ENCODE measurements around the gene TCAF2. TPM values are rescaled to one million over a fixed set of nuclear protein-coding genes. Genes with fewer than 3 reads are reported as not detected.
"Not testable (repeated sequence)": the region's sequence is repeated elsewhere in the genome, so short reads cannot be mapped to it uniquely, and the experiment has no call there.

The TCAF2 gene
- total RNA-seq, 5 donors from 2014 or later (not counting 1 experiment from before 2014, with no cell fraction given), result 23.4 to 36.4 (median 31.8) TPM

GRCh38 chr7:143615545-143615944, 5.2 kb upstream of the TCAF2 start:
- no CpG with 5 or more reads among the region's 6 CpGs for WGBS (ENCODE audit: insufficient coverage)
- H3K4me1 Mint-ChIP-seq; H3K27me3 ChIP-seq (replicated peaks in 1 of 2; ENCODE audit: control insufficient read depth in 2 of 2, extremely low read depth in 1 of 2, insufficient read depth in 2 of 2, low read length in 1 of 2); H3K9me3 ChIP-seq; H3K36me3 Mint-ChIP-seq; POLR2A ChIA-PET; H3K4me3 Mint-ChIP-seq; H3K4me1 ChIP-seq (ENCODE audit: control insufficient read depth in 1 of 2, extremely low read depth in 1 of 2, insufficient read depth in 2 of 2, low read length in 2 of 2); H3K27ac ChIP-seq (ENCODE audit: low read length); H3K9me3 Mint-ChIP-seq; H3K36me3 ChIP-seq (ENCODE audit: control insufficient read depth in 2 of 2, extremely low read depth in 1 of 2, insufficient read depth in 1 of 2, low read length in 1 of 2); H3K27me3 Mint-ChIP-seq; H3K27ac Mint-ChIP-seq; H3K4me3 ChIP-seq (ENCODE audit: control insufficient read depth in 1 of 2, extremely low read depth in 1 of 2, low read length in 1 of 2); ATAC-seq (replicated peaks in 1 of 4): not testable (repeated sequence)
- CTCF ChIA-PET, result interaction anchor here (0.5 to 0.6 kb wide), 2 partner anchors 236 to 237 kb away, joined by 3 to 4 read pairs; no protein-coding TSS in a partner anchor
- DNase-seq, result peak in 1 of 35 experiments; percentile 0

- H3K27me3 ChIP-seq (replicated peaks in 1 of 2; ENCODE audit: control insufficient read depth in 2 of 2, extremely low read depth in 1 of 2, insufficient read depth in 2 of 2, low read length in 1 of 2); H3K9me3 Mint-ChIP-seq; ATAC-seq (replicated peaks in 1 of 4); CTCF ChIA-PET; H3K27me3 Mint-ChIP-seq; H3K9me3 ChIP-seq; H3K36me3 Mint-ChIP-seq; H3K4me1 ChIP-seq (ENCODE audit: control insufficient read depth in 1 of 2, extremely low read depth in 1 of 2, insufficient read depth in 2 of 2, low read length in 2 of 2); H3K4me1 Mint-ChIP-seq; H3K27ac ChIP-seq (ENCODE audit: low read length); DNase-seq; POLR2A ChIA-PET; H3K4me3 ChIP-seq (ENCODE audit: control insufficient read depth in 1 of 2, extremely low read depth in 1 of 2, low read length in 1 of 2); H3K27ac Mint-ChIP-seq; H3K36me3 ChIP-seq (ENCODE audit: control insufficient read depth in 2 of 2, extremely low read depth in 1 of 2, insufficient read depth in 1 of 2, low read length in 1 of 2); H3K4me3 Mint-ChIP-seq: not testable (repeated sequence)
- WGBS (ENCODE audit: insufficient coverage), result no CpG with 5 or more reads among the region's 1 CpG
These were observed 3.6 kb upstream of the TCAF2 start for GRCh38 chr7:143617204-143617603.

- H3K27me3 ChIP-seq (replicated peaks in 1 of 2; ENCODE audit: control insufficient read depth in 2 of 2, extremely low read depth in 1 of 2, insufficient read depth in 2 of 2, low read length in 1 of 2); H3K9me3 ChIP-seq; H3K27me3 Mint-ChIP-seq; H3K4me1 Mint-ChIP-seq; H3K4me3 Mint-ChIP-seq; H3K4me3 ChIP-seq (ENCODE audit: control insufficient read depth in 1 of 2, extremely low read depth in 1 of 2, low read length in 1 of 2); H3K4me1 ChIP-seq (ENCODE audit: control insufficient read depth in 1 of 2, extremely low read depth in 1 of 2, insufficient read depth in 2 of 2, low read length in 2 of 2); H3K9me3 Mint-ChIP-seq; CTCF ChIA-PET; H3K36me3 Mint-ChIP-seq; H3K27ac ChIP-seq (ENCODE audit: low read length); H3K36me3 ChIP-seq (ENCODE audit: control insufficient read depth in 2 of 2, extremely low read depth in 1 of 2, insufficient read depth in 1 of 2, low read length in 1 of 2); POLR2A ChIA-PET; H3K27ac Mint-ChIP-seq: not testable (repeated sequence)
- peak in 5 of 35 experiments; percentile 50 to 72 (median 69) for DNase-seq
- ATAC-seq (replicated peaks in 1 of 4), result peak; percentile 31 to 48 (median 40)
- no CpG with 5 or more reads among the region's 23 CpGs for WGBS (ENCODE audit: insufficient coverage)
These were observed 716 bp upstream of the TCAF2 start for GRCh38 chr7:143620058-143620457.

GRCh38 chr7:143621175-143621574, 401 bp downstream of the TCAF2 start:
- peak; percentile 52 to 56 (median 54) for ATAC-seq (replicated peaks in 1 of 4)
- DNase-seq; H3K36me3 Mint-ChIP-seq; H3K27me3 ChIP-seq (replicated peaks in 1 of 2; ENCODE audit: control insufficient read depth in 2 of 2, extremely low read depth in 1 of 2, insufficient read depth in 2 of 2, low read length in 1 of 2); H3K4me3 Mint-ChIP-seq; H3K36me3 ChIP-seq (ENCODE audit: control insufficient read depth in 2 of 2, extremely low read depth in 1 of 2, insufficient read depth in 1 of 2, low read length in 1 of 2); H3K9me3 Mint-ChIP-seq; CTCF ChIA-PET; H3K4me3 ChIP-seq (ENCODE audit: control insufficient read depth in 1 of 2, extremely low read depth in 1 of 2, low read length in 1 of 2); H3K27me3 Mint-ChIP-seq; H3K4me1 Mint-ChIP-seq; H3K27ac Mint-ChIP-seq; H3K27ac ChIP-seq (ENCODE audit: low read length); H3K9me3 ChIP-seq; POLR2A ChIA-PET; H3K4me1 ChIP-seq (ENCODE audit: control insufficient read depth in 1 of 2, extremely low read depth in 1 of 2, insufficient read depth in 2 of 2, low read length in 2 of 2): not testable (repeated sequence)
- no CpG with 5 or more reads among the region's 16 CpGs for WGBS (ENCODE audit: insufficient coverage)

- H3K4me3 ChIP-seq (ENCODE audit: control insufficient read depth in 1 of 2, extremely low read depth in 1 of 2, low read length in 1 of 2); H3K4me1 Mint-ChIP-seq; H3K27me3 ChIP-seq (replicated peaks in 1 of 2; ENCODE audit: control insufficient read depth in 2 of 2, extremely low read depth in 1 of 2, insufficient read depth in 2 of 2, low read length in 1 of 2); CTCF ChIA-PET; H3K27ac ChIP-seq (ENCODE audit: low read length); DNase-seq; H3K4me3 Mint-ChIP-seq; H3K27me3 Mint-ChIP-seq; H3K27ac Mint-ChIP-seq; H3K4me1 ChIP-seq (ENCODE audit: control insufficient read depth in 1 of 2, extremely low read depth in 1 of 2, insufficient read depth in 2 of 2, low read length in 2 of 2); H3K9me3 ChIP-seq; H3K9me3 Mint-ChIP-seq; H3K36me3 Mint-ChIP-seq; POLR2A ChIA-PET; H3K36me3 ChIP-seq (ENCODE audit: control insufficient read depth in 2 of 2, extremely low read depth in 1 of 2, insufficient read depth in 1 of 2, low read length in 1 of 2): not testable (repeated sequence)
- ATAC-seq (replicated peaks in 1 of 4), result peak; percentile 5 to 56 (median 18)
- no CpG with 5 or more reads among the region's 17 CpGs for WGBS (ENCODE audit: insufficient coverage)
These were observed 1.4 kb downstream of the TCAF2 start for GRCh38 chr7:143622130-143622529.

GRCh38 chr7:143630653-143631052, 9.9 kb downstream of the TCAF2 start:
- H3K4me3 ChIP-seq (ENCODE audit: control insufficient read depth in 1 of 2, extremely low read depth in 1 of 2, low read length in 1 of 2); H3K9me3 Mint-ChIP-seq; H3K27me3 ChIP-seq (replicated peaks in 1 of 2; ENCODE audit: control insufficient read depth in 2 of 2, extremely low read depth in 1 of 2, insufficient read depth in 2 of 2, low read length in 1 of 2); H3K27ac ChIP-seq (ENCODE audit: low read length); ATAC-seq (replicated peaks in 1 of 4); H3K9me3 ChIP-seq; H3K36me3 ChIP-seq (ENCODE audit: control insufficient read depth in 2 of 2, extremely low read depth in 1 of 2, insufficient read depth in 1 of 2, low read length in 1 of 2); H3K27ac Mint-ChIP-seq; DNase-seq; H3K4me1 ChIP-seq (ENCODE audit: control insufficient read depth in 1 of 2, extremely low read depth in 1 of 2, insufficient read depth in 2 of 2, low read length in 2 of 2); H3K27me3 Mint-ChIP-seq; H3K36me3 Mint-ChIP-seq; CTCF ChIA-PET; POLR2A ChIA-PET; H3K4me3 Mint-ChIP-seq; H3K4me1 Mint-ChIP-seq: not testable (repeated sequence)
- no CpG with 5 or more reads among the region's 5 CpGs for WGBS (ENCODE audit: insufficient coverage)

GRCh38 chr7:143632506-143632905, 11.7 kb downstream of the TCAF2 start:
- H3K27ac Mint-ChIP-seq; CTCF ChIA-PET; H3K9me3 ChIP-seq; H3K4me3 Mint-ChIP-seq; H3K36me3 ChIP-seq (ENCODE audit: control insufficient read depth in 2 of 2, extremely low read depth in 1 of 2, insufficient read depth in 1 of 2, low read length in 1 of 2); H3K27me3 Mint-ChIP-seq; DNase-seq; H3K9me3 Mint-ChIP-seq; H3K4me1 Mint-ChIP-seq; H3K4me1 ChIP-seq (ENCODE audit: control insufficient read depth in 1 of 2, extremely low read depth in 1 of 2, insufficient read depth in 2 of 2, low read length in 2 of 2); H3K27me3 ChIP-seq (replicated peaks in 1 of 2; ENCODE audit: control insufficient read depth in 2 of 2, extremely low read depth in 1 of 2, insufficient read depth in 2 of 2, low read length in 1 of 2); H3K27ac ChIP-seq (ENCODE audit: low read length); H3K36me3 Mint-ChIP-seq; H3K4me3 ChIP-seq (ENCODE audit: control insufficient read depth in 1 of 2, extremely low read depth in 1 of 2, low read length in 1 of 2); ATAC-seq (replicated peaks in 1 of 4); POLR2A ChIA-PET: not testable (repeated sequence)
- WGBS (ENCODE audit: insufficient coverage), result no CpG with 5 or more reads among the region's 4 CpGs

Data from T-cell (primary cell).